Measurements from ENCODE around the gene COPS7A.

COPS7A gene

DNA sequence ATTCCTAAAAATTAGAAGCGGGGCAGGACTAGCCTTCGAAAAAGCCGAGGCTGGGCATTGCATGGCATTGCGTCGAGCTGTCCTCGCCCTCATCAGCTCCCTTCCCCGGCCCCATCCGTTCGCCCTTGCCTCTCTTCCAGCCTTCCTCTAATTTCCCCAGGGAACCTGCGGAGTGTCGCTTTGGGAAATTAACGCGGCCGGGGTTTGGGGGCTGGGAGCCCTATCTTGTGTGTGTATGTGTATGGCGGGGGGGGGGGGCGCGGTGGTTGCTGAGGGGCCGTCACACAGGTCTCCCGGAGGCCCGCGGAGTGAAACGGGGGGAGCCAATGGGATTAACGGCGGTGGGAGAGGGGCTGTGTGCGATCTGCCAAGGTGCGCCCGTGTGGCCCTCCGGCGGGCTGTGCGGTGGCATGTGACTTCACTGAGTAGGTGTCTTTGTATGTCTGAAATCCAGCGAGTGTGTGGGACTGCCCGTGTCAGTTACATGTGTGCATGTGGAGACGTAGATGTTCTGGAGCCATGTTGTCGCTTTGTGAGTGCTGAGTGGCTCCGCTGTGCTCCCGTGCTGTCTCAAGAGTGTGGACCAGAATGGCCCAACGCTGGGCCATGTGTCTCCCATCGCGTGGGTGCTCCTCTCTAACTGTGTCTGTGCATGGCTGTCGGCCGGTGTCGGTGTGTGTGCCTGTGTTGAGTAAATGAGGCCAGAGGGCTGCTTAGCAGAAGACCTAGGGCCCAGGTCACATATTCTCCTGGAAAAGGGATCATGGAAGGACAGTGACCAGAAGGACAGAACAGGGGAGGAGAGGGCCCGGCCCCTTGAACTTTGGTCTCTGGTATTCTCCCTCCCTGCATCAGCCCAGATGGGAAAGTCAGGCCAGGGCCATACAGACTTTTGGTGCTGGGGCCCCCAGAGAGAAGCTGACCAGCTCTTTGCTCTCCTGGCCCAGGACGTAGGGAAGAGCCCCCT lies 43.8 kb downstream of the COPS7A start:
- peak overlapping the region; percentile 96 for H3K4me3 ChIP-seq
- TF ChIP-seq, protein P1, sequence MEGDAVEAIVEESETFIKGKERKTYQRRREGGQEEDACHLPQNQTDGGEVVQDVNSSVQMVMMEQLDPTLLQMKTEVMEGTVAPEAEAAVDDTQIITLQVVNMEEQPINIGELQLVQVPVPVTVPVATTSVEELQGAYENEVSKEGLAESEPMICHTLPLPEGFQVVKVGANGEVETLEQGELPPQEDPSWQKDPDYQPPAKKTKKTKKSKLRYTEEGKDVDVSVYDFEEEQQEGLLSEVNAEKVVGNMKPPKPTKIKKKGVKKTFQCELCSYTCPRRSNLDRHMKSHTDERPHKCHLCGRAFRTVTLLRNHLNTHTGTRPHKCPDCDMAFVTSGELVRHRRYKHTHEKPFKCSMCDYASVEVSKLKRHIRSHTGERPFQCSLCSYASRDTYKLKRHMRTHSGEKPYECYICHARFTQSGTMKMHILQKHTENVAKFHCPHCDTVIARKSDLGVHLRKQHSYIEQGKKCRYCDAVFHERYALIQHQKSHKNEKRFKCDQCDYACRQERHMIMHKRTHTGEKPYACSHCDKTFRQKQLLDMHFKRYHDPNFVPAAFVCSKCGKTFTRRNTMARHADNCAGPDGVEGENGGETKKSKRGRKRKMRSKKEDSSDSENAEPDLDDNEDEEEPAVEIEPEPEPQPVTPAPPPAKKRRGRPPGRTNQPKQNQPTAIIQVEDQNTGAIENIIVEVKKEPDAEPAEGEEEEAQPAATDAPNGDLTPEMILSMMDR (IDR thresholded peaks at IDR 0.05), result no peak
- no peak for DNase-seq (ENCODE audit: low spot score)
- H3K27ac ChIP-seq, result peak overlapping the region; percentile 82 to 100

DNA sequence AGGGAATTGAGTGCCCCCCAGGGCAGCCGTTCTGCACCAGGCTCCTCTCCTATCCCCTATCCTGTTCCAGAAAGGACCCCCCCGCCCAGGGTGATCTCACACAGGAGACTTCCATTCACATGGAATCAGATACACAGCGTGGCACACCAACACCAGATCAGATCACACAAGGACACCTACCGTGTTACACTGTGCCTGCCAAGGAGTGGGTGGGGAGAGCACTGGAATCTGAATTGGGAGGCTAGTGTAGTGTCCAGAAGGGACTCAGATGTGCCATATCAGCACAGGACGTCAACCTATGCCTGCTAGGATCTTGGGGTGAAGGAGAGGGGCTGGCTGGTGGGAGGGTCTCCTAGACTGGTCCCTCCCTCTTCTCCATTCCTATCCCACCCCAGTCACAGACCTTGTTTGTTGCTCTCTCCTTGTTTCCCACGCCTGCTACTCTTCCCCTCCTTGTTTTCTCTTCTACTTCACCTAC lies 44.6 kb downstream of the COPS7A start:
- peak overlapping the region; percentile 96 for H3K4me3 ChIP-seq
- TF ChIP-seq, protein P1 (IDR thresholded peaks at IDR 0.05), result no peak
- DNase-seq (ENCODE audit: low spot score), result no peak
- H3K27ac ChIP-seq, result peak overlapping the region; percentile 82 to 100

- TF ChIP-seq, protein P1 (IDR thresholded peaks at IDR 0.05), result no peak
- no peak for DNase-seq (ENCODE audit: low spot score)
- Histone ChIP-seq H3K27ac (peak overlapping the region; percentile 82 to 100), H3K4me3 (peak overlapping the region; percentile 96)
These were observed 45.1 kb downstream of the COPS7A start for GRCh38 chr12:6768990-6769389.

DNA sequence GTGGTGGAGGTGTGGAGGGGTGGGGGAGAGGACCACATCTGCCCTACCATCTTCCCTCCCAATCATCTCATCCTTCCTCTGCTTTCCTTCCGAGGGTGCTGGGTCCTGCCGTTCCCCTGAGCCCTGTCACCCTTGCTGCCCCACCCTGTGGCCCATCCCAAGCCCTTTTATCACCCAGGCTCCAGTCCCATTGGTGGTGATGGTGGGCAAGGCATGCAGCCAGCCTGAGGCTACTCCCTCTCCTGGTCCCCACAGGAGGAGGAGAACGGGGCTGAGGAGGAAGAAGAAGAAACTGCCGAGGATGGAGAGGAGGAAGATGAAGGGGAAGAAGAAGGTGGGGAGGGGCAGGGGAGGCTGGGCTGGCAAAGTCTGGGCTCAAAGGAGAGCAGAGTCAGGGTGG lies 45.8 kb downstream of the COPS7A start:
- DNase-seq (ENCODE audit: low spot score), result no peak
- peak overlapping the region in 1 of 2 donors; percentile 100 for H3K27ac ChIP-seq
- TF ChIP-seq, protein P1 (IDR thresholded peaks at IDR 0.05), result no peak
- H3K4me3 ChIP-seq, result no peak overlapping the region

DNA sequence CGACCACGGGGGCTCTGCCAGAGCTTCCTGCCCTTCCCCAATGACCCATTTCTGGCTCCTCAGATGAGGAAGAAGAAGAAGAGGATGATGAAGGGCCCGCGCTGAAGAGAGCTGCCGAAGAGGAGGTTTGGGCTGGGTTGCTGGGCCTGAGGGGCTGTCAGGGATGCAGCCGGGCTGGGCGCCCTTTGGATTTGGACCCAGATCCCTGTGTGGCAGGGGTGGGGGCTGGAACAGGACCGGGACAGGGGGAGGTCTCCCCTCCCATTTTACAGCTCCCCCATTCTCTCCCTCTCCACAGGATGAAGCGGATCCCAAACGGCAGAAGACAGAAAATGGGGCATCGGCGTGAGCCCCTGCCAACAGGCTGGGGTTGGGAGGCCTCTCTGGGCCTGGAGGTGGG lies 46.2 kb downstream of the COPS7A start:
- no peak for DNase-seq (ENCODE audit: low spot score)
- peak overlapping the region in 1 of 2 donors; percentile 52 for H3K27ac ChIP-seq
- TF ChIP-seq, protein P1 (IDR thresholded peaks at IDR 0.05), result no peak
- H3K4me3 ChIP-seq, result no peak overlapping the region

- H3K27ac ChIP-seq, result peak overlapping the region in 1 of 2 donors; percentile 52
- H3K4me3 ChIP-seq, result no peak overlapping the region
- TF ChIP-seq, protein P1 (IDR thresholded peaks at IDR 0.05), result no peak
These were observed 46.8 kb downstream of the COPS7A start for GRCh38 chr12:6770600-6770999.

More at GRCh38 chr12:6770600-6770999, 46.8 kb downstream of the COPS7A start:
- DNase-seq (ENCODE audit: low spot score), result no peak

Measured in coronary artery (tissue), 2 donors.